Neural progenitor cell (in vitro differentiated cells): ENCODE measurements around the gene PCSK5. TPM values are rescaled to one million over a fixed set of nuclear protein-coding genes. Genes with fewer than 3 reads are reported as not detected.

Experiments used
- DNase-seq: peaks from one replicate; pipeline ENCODE4 v3.0.0-alpha.2; 2016; ENCODE audit warnings: low spot score
- H2AFZ ChIP-seq: fragments of 200-600 bp; sonication (generic); replicated peaks from 2 replicates; pipeline ENCODE4 v1.6.1; 2016; ENCODE audit warnings: antibody characterized with exemption
- H3F3A ChIP-seq: fragments of 200-600 bp; sonication (generic); 2 replicates; pipeline ENCODE4 v1.6.1; 2016; ENCODE audit warnings: antibody characterized with exemption, low read depth
- H3K27ac ChIP-seq: fragments of 200-600 bp; sonication (generic); 2 replicates; pipeline ENCODE4 v1.5.1; 2016; ENCODE audit warnings: mild to moderate bottlenecking
- H3K27me3 ChIP-seq: fragments of 200-600 bp; sonication (generic); 2 replicates; pipeline ENCODE4 v1.6.1; 2016; ENCODE audit warnings: mild to moderate bottlenecking, moderate library complexity
- H3K36me3 ChIP-seq: fragments of 200-600 bp; sonication (generic); 2 replicates; pipeline ENCODE4 v1.5.1; 2016
- H3K4me1 ChIP-seq: fragments of 200-600 bp; sonication (generic); 2 replicates; pipeline ENCODE4 v1.6.1; 2016; ENCODE audit warnings: mixed run types
- H3K4me2 ChIP-seq: fragments of 200-600 bp; sonication (generic); 2 replicates; pipeline ENCODE4 v1.6.1; 2016
- H3K4me3 ChIP-seq: fragments of 200-600 bp; sonication (generic); 2 replicates; pipeline ENCODE4 v1.5.1; 2016
- H3K79me2 ChIP-seq: fragments of 200-600 bp; sonication (generic); 2 replicates; pipeline ENCODE4 v1.6.1; 2016; ENCODE audit warnings: low read depth
- H3K9ac ChIP-seq: fragments of 200-600 bp; sonication (generic); 2 replicates; pipeline ENCODE4 v1.6.1; 2016
- H3K9me3 ChIP-seq: fragments of 200-600 bp; sonication (generic); 2 replicates; pipeline ENCODE4 v1.5.1; 2016; ENCODE audit warnings: low read depth
- H4K20me1 ChIP-seq: fragments of 200-600 bp; sonication (generic); 2 replicates; pipeline ENCODE4 v1.6.1; 2016; ENCODE audit warnings: low read depth
- H3K27ac Mint-ChIP-seq: 3 replicates; pipeline ENCODE4 v1.8.0; 2021; ENCODE audit warnings: mixed read lengths
- H3K27me3 Mint-ChIP-seq: 2 replicates; pipeline ENCODE4 v1.8.0; 2022; ENCODE audit warnings: low read depth, mild to moderate bottlenecking, inconsistent platforms, moderate library complexity, mixed read lengths; ENCODE audit not compliant: insufficient read depth
- H3K36me3 Mint-ChIP-seq: 3 replicates; pipeline ENCODE4 v1.8.0; 2021; ENCODE audit warnings: mixed read lengths
- H3K4me1 Mint-ChIP-seq: 3 replicates; pipeline ENCODE4 v1.8.0; 2021; ENCODE audit warnings: mixed read lengths
- H3K4me3 Mint-ChIP-seq: 3 replicates; pipeline ENCODE4 v1.8.0; 2021; ENCODE audit warnings: mild to moderate bottlenecking, moderate library complexity, mixed read lengths
- H3K9me3 Mint-ChIP-seq: 3 replicates; pipeline ENCODE4 v1.8.0; 2020; ENCODE audit warnings: mixed read lengths
- EZH2 ChIP-seq: fragments of 200-600 bp; sonication (generic); IDR thresholded peaks from 2 replicates; pipeline ENCODE4 v1.6.1; 2017; ENCODE audit warnings: antibody characterized with exemption, mild to moderate bottlenecking, moderate library complexity
- EZH2phosphoT487 ChIP-seq: fragments of 200-600 bp; sonication (generic); IDR thresholded peaks from 2 replicates; pipeline ENCODE4 v1.6.1; 2017; ENCODE audit warnings: antibody characterized with exemption
- total RNA-seq: library from RNA; depleted of rRNA; stranded (reverse); fragments of >200 nt; gene quantifications from 2 replicates; pipeline ENCODE4 v1.2.3, GENCODE V29; 2015; ENCODE audit warnings: low replicate concordance
- TF ChIP-seq, protein P1 (sequence below): fragments of 200-600 bp; sonication (generic); IDR thresholded peaks from 2 replicates; pipeline ENCODE4 v1.5.1; 2017; ENCODE audit warnings: antibody characterized with exemption, mild to moderate bottlenecking

The PCSK5 gene
- total RNA-seq, 1 donor from 2014 or later: 23.4 TPM

- H3K4me2 ChIP-seq: no peak overlapping the region
- no peak overlapping the region for H3K4me3 ChIP-seq
- no peaks in the 10 kb centered on the region for H3K79me2 ChIP-seq
- peaks cover 1% of the 10 kb centered on the region for H3K4me1 ChIP-seq
- no peak overlapping the region for H3K9ac ChIP-seq
- H2AFZ ChIP-seq: no peak overlapping the region
- no peaks in the 10 kb centered on the region for H3F3A ChIP-seq
- H3K27ac ChIP-seq: no peak overlapping the region
- Mint-ChIP-seq H3K27ac (no peak overlapping the region), H3K27me3 (no peaks in the 10 kb centered on the region), H3K36me3 (peaks cover 17% of the 10 kb centered on the region), H3K4me3 (no peak overlapping the region), H3K9me3 (no peaks in the 10 kb centered on the region), H3K4me1 (peaks cover 4% of the 10 kb centered on the region)
- no peaks in the 10 kb centered on the region for H3K27me3 ChIP-seq
- no peaks in the 10 kb centered on the region for H3K9me3 ChIP-seq
- no peak for DNase-seq
- H3K36me3 ChIP-seq: no peaks in the 10 kb centered on the region
- H4K20me1 ChIP-seq: no peaks in the 10 kb centered on the region
- no peak for TF ChIP-seq EZH2phosphoT487
- no peak for TF ChIP-seq EZH2
- TF ChIP-seq, protein P1, sequence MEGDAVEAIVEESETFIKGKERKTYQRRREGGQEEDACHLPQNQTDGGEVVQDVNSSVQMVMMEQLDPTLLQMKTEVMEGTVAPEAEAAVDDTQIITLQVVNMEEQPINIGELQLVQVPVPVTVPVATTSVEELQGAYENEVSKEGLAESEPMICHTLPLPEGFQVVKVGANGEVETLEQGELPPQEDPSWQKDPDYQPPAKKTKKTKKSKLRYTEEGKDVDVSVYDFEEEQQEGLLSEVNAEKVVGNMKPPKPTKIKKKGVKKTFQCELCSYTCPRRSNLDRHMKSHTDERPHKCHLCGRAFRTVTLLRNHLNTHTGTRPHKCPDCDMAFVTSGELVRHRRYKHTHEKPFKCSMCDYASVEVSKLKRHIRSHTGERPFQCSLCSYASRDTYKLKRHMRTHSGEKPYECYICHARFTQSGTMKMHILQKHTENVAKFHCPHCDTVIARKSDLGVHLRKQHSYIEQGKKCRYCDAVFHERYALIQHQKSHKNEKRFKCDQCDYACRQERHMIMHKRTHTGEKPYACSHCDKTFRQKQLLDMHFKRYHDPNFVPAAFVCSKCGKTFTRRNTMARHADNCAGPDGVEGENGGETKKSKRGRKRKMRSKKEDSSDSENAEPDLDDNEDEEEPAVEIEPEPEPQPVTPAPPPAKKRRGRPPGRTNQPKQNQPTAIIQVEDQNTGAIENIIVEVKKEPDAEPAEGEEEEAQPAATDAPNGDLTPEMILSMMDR: no peak
Measured at GRCh38 chr9:76001459-76001858, 111.0 kb downstream of the PCSK5 start.

DNA sequence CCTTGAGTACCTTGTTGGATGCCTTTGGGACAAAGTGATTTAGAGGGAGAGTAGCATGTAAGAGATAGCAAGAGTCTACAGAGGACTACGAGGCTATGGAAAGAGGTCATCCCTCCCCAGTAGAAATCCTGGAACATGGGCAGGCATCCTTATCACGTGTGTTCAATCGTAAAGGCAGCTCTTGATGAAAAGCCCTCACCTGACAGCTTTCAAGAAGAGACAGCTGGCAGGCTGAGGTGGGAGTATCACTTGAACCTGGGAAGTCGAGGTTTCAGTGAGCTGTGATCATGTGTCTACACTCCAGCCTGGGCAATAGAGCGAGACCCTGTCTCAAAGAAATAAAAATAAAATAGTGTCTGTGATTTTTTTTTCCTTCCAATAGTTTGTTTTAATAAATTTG is 112.6 kb downstream of the PCSK5 start:
- H3K4me3 Mint-ChIP-seq: no peak overlapping the region
- H3K9ac ChIP-seq: no peak overlapping the region
- DNase-seq: no peak
- H3K9me3 ChIP-seq: no peaks in the 10 kb centered on the region
- H3K27ac Mint-ChIP-seq: no peak overlapping the region
- no peaks in the 10 kb centered on the region for H3K79me2 ChIP-seq
- TF ChIP-seq EZH2 (no peak), EZH2phosphoT487 (no peak)
- TF ChIP-seq, protein P1: no peak
- no peaks in the 10 kb centered on the region for H3K9me3 Mint-ChIP-seq
- H3F3A ChIP-seq: no peaks in the 10 kb centered on the region
- no peak overlapping the region for H3K27ac ChIP-seq
- H3K36me3 Mint-ChIP-seq: peaks cover 13% of the 10 kb centered on the region
- no peaks in the 10 kb centered on the region for H3K27me3 Mint-ChIP-seq
- no peaks in the 10 kb centered on the region for H3K27me3 ChIP-seq
- no peaks in the 10 kb centered on the region for H3K4me1 ChIP-seq
- H3K4me3 ChIP-seq: no peak overlapping the region
- no peak overlapping the region for H3K4me2 ChIP-seq
- H2AFZ ChIP-seq: no peak overlapping the region
- no peaks in the 10 kb centered on the region for H4K20me1 ChIP-seq
- H3K4me1 Mint-ChIP-seq: no peaks in the 10 kb centered on the region
- no peaks in the 10 kb centered on the region for H3K36me3 ChIP-seq

DNA sequence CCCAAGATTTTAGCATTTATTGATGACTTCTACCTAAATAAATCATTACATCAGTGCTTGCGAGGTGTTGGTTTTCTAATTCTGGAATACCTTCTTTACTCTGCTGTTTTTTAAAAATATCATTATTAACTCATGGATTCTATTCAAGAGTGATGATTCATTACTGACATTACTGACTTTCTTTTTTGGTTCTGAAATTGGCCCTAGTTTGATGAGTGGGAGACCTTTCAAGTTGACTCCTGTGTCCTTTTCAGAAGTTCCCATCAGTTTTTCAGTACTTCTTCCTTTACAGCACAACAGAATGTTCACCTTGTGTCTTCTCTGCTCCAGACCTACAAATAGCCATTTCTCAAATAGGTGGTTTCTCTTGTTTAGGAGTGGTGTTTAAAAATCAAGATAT is 114.1 kb downstream of the PCSK5 start:
- peaks cover 6% of the 10 kb centered on the region for H3K36me3 Mint-ChIP-seq
- H3K4me3 Mint-ChIP-seq: no peak overlapping the region
- Histone ChIP-seq H3K27me3 (no peaks in the 10 kb centered on the region), H3K36me3 (no peaks in the 10 kb centered on the region), H3K4me1 (no peaks in the 10 kb centered on the region), H3F3A (no peaks in the 10 kb centered on the region), H3K9me3 (no peaks in the 10 kb centered on the region), H3K4me2 (no peak overlapping the region), H2AFZ (no peak overlapping the region), H3K9ac (no peak overlapping the region), H3K4me3 (no peak overlapping the region), H4K20me1 (no peaks in the 10 kb centered on the region), H3K79me2 (no peaks in the 10 kb centered on the region), H3K27ac (no peak overlapping the region)
- DNase-seq: no peak
- H3K27ac Mint-ChIP-seq: no peak overlapping the region
- no peaks in the 10 kb centered on the region for H3K27me3 Mint-ChIP-seq
- H3K9me3 Mint-ChIP-seq: no peaks in the 10 kb centered on the region
- TF ChIP-seq EZH2phosphoT487: no peak
- TF ChIP-seq EZH2: no peak
- TF ChIP-seq, protein P1: no peak
- H3K4me1 Mint-ChIP-seq: no peaks in the 10 kb centered on the region

DNA sequence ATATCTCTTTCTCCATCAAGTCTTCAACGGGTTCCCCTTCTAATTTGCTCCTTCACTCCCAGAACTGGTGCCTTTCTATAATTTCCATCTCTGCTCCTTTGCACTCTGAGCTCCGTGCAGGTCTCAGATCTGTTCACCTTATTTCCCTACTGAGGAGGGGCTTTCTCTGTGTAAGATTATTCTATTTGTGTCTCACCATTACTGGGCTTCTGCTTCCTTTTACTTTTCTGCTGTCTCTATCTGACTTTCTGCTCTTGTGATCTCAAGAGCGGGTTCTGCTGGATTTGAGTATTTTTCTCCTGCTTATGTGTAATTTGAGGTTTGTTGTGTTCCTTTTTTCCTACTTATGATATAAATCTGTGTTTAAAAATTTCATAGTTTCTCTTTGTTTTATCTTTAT is 117.5 kb downstream of the PCSK5 start:
- Mint-ChIP-seq H3K27ac (no peak overlapping the region), H3K4me3 (no peak overlapping the region), H3K27me3 (no peaks in the 10 kb centered on the region), H3K36me3 (peaks cover 4% of the 10 kb centered on the region), H3K9me3 (no peaks in the 10 kb centered on the region), H3K4me1 (no peaks in the 10 kb centered on the region)
- Histone ChIP-seq H3K27me3 (no peaks in the 10 kb centered on the region), H3K4me2 (no peak overlapping the region), H3K36me3 (no peaks in the 10 kb centered on the region), H3K4me1 (no peaks in the 10 kb centered on the region), H4K20me1 (no peaks in the 10 kb centered on the region), H3K9me3 (no peaks in the 10 kb centered on the region), H2AFZ (no peak overlapping the region), H3K79me2 (peaks cover 7% of the 10 kb centered on the region), H3K27ac (no peak overlapping the region), H3F3A (no peaks in the 10 kb centered on the region), H3K9ac (no peak overlapping the region), H3K4me3 (no peak overlapping the region)
- no peak for DNase-seq
- TF ChIP-seq EZH2: no peak
